ENCODE results near the gene GRIK5.

The GRIK5 gene

DNA sequence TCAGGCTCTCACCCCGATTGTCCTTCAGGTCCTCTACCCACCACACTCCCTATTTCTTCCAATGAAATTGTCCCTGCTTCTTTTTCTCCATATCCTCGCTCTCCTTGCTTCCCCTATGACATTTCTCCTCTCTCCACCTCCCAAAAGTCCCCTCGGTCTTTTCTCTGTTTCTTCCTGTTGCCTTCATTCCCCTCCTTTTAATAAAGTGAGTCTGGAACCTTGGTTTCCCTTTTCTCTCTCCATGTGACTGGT, 5.3 kb upstream of the GRIK5 start:
- DNase-seq: peak in 1 of 14 donors; percentile 42

DNA sequence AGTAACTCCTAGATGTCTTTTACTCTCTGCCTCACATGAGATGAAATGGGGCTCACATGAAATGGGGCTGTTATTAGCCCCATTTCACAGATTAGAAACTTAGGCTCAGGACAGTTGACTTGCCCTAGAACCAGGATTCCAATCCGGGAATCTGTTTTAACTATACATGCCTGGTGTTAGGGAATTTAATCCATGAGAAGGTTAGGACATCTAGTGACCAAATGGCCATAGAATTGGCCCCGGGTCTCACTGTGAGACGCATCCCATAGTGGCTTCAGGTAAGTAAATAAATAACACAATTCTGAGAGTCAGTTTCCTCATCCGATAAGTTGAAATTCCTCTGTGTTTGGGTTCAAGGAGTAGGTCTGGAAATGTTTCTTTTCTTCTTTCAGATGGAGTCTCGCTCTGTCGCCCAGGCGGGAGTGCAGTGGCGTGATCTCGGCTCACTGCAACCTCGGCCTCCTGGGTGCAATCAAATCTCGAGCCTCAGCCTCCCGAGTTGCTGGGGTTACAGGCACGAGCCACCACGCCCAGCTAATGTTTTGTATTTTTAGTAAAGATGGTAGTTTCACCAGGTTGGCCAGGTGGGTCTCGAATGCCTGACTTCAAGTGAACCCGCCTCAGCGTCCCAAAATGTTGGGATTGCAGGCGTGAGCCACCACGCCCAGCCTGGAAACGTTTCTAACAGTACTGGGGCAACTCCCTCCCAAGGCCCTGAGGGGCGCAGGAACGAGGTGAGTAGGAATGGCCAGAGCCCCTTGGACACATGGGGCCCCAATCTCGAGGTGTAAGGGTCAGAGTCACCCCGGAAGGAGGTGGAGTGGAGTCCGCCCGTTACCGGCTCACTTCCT, 4.7 kb upstream of the GRIK5 start:
- peak in 1 of 14 donors; percentile 30 for DNase-seq

DNA sequence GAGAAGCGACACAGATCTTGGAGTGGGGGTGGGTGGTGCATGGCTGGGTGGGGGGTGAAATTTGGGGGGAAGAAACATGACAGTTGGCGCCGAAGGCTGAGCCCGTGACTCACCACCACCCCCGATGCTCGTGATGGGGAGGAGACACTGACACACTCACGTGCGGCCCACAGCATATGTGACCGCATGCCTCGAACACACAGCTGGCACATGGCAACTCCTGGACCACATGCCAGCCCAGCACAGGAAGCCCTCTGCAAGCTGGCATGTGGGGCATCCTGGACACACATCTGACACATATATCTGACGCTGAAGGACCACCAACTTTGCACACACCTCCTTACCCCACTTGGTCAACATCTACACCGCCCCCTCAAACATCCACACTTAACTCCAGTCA, 1.2 kb upstream of the GRIK5 start:
- DNase-seq: no peak

DNA sequence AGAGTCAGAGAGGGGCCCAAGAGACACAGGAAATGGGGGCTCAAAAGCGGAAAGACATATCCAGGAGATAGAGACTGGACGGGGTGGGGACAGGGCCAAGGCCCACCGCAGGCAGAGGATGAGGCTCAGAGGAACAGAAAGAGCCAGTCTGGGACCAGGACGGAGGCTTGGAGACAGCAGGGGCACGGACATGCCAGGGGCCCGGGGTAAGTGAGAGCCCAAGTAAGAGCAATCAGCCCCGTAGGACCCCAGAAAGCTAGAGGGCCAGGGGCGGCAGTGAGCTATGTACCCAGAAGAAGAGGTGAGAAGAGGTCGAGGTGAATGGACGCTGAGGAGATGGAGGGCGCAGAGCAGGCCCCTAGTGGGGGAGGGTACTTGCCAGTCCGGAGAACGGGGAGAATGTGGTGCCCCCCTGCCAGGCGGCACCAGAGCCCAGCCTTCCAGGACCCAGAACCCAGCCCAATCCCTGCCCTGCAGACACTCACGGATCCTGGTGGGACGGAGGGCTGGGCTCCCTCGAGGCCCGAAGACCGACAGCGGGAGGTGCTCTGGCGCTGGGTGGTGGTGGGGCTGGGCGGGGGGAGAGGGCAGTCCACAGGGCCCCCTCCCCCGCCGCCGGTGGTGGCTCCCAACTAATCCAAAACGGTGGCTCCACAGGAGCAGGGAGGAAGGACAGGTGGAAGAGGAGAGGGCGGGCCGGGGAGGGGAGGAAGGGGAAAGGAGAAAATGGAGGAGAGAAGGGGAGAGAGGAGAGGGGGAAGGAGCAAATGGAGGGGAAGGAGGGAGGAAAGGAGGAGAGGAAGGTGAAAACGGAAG, 1.0 kb downstream of the GRIK5 start:
- peak in 1 of 14 donors; percentile 27 for DNase-seq

DNA sequence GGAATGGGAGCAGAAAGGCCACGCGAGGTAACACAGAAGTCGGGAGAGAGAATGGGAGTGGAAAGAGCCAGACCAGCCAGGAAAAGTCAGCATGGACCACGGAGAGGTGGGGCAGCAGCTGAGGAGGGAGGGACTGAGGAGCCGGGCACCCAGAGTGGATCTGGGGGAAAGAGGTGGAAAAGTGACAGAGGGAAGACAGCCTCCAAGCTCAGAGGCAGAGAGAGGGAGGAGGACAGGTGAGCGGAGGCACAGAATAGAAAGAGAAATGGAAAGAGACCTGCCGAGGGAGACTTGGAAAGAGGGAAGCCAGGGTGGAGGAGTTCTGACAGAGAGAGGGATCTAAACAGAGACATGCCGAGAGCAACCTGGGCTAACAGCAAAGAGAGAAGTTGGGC, 1.6 kb downstream of the GRIK5 start:
- DNase-seq: peak in 1 of 14 donors; percentile 32

DNA sequence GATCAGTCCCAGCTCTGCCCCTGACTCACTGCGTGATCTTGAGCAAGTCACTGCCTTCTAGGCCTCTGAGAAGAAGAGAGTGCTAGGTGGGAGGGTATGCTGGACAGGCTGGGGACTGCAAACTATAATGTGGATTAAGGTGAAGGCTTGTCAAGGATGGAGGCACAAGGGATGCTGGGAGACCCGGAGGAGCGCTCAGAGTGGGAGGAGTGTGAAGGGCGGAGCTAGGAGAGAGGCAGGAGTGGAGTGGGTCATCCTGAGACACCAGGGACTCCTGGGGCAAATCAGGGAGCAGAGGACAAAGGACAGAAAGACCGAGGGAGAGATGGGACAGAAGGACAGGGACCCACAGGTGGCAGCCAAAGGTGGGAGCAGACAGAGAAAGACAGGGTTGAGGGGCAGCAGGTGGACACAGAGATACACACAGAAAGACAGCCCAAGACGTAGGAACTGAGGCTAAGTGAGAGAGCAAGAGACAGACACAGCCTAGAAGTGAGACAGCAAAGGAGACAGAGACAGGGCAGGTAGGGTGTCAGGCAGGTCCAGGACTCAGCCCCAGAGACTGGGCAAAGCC, 2.6 kb downstream of the GRIK5 start:
- peak in 1 of 14 donors; percentile 38 for DNase-seq

DNA sequence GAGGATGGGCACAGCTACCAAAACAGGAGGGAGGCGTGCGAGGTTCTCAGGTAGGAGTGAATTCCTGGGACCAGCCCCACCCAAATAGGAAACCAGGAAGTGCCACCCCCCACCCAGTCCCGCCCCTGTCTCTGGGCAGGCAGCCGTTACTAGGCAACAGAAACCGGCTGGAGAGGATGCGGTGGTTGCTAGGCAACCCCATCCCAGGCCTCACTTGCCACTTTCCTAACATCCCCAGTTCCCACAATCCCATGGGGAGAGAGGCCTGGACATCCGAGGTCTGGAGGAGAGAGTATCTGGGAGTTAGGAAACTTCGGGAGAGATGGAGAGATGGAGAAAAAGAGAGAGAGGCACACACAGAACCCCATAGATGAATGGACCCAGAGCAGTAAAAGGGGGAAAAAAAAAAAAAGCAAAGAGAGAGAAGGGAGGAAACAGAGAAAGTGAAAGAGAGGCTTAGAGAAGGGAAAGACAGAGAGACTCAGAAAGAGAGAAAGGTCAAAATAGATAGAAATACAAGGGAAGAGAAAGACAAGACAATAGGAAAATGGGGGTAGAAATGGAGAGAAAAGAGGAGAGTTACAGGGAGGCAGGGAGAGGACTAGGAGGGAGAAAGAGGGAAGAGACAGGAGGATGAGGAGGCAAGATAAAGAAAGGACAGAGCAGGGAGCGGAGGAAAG, 3.8 kb downstream of the GRIK5 start:
- DNase-seq: peak in 2 of 14 donors; percentile 7 to 39

DNA sequence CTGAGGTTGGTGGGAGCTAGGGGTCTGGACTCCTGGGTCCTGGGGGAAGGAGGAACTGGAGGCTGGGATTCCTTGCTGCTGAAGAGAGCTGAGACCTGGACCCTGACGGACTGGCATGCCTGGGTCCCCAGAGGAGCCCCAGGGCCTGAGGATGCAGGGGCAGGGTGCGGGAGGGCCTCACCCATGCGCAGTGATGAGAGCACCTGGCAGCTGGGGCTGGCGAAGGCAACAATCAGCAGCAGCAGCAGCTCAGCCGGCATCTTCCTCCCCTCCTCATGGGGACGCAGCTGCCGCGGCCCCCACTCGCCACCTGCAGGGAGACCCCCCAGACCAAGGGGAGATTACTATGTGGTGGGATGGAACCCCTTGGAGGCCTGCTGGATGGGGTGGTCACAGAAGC, 4.5 kb downstream of the GRIK5 start:
- DNase-seq: no peak

DNA sequence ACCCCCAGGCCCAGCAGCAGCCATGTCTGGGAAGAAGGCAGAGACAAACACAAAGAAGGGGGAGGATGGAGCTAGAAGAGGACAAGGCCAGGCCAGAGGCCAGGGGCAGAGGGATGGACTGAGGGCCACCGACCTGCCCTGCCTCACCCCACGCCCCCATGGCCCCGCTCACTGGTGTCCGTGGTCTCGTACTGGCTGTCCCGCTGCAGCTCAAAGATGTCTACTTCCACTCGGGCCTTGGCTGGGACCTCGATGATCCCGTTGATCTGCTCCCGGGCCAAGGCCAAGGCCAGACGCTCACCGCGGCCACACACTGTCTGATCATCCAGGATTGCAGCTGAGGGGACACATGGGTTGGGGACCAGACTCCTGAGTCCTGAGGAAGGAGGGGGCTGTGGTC, 5.0 kb downstream of the GRIK5 start:
- no peak for DNase-seq

DNA sequence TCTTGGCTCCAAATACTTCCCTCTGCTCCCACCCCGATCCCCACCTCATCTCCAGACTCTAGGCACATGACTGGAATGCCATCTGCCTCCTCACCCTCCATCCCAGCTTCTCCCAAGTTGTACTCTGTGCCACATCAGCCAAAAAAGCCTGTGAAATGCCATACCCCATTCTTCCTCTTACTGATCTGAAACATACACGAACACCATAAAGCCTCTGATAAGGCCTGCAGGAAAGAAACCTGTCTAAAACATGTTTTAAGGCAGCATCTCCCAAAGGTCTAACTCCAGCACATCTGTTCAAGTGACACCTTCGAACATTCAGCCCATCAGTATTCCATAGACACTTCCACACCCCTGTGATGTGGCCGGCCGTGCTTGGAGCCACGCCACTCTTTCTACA, 5.6 kb downstream of the GRIK5 start:
- DNase-seq: no peak

DNA sequence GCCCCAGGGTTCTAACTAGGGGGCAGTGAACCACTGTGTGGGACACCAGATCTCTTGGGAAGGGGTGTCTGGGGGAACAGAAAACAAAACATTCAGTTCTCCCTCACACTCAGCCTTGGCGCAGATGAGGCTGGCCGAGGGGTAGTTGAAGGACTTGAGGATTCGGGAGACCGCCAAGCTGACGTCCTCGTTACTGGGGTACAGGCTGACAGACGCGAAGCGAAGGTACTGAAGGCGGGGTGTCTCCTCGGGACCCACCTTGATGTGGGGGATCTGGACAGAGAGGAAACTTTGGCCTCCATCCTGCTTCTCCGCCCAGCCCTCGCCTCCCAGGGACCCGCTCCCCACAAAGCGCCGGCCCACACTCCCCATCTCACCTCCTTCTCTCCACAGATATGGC, 7.6 kb downstream of the GRIK5 start:
- DNase-seq: no peak

DNA sequence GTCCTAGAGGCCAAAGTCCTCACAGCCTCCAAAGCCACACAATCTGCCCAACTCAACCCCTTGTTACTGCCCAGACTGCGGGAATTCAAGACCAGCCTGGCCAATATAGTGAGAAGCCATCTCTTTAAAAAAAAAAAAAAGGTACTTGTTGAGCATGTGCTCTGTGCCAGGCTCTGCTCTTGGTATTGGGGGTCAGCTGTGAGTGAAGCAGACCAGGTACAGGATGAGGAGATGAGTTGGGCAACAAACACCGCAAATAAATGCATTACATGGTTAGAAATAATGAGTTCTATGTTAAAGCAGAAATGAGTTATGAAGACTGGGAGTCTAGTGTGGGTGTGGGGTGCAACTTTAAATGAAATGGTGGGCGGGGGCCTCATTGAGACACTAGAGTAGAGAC, 9.9 kb downstream of the GRIK5 start:
- DNase-seq: no peak

DNA sequence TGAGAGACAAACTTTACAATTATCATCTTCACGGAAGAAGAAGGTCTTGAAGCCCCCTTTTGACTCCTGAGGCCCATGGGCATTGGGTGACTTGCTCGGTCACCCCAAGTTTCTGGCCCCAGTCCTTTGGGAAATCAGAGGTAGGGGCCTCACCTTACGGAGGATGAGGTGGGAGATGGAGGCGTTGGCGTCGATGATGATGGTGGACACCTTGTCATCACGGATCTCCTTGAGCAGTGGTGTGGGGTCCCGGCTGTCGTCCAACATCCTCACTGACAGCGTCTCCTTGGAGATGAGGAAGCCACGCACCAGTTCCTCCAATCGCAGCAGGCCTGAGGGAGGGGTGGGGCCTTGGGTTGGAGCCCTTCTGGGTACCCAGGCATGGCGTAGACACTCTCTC, 10.8 kb downstream of the GRIK5 start:
- DNase-seq: no peak

DNA sequence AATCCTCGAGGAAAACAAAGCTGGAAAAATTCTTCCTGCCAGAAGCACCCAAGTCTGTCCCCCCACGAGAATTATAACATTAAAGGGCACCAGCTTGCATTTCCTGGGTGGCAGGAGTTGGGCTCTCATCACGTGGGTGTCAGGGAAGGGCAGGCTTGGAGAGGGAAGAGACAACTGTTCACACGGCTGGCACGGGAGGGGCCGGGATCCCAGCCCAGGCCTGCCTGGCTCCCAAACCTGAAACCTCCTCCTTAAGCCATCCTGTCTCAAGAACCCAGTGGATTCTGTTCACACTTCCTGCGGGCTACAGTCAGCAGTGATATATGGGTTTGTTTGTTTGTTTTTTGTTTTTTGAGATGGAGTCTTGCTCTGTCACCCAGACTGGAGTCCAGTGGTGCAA, 12.2 kb downstream of the GRIK5 start:
- DNase-seq: peak in 1 of 14 donors; percentile 55

DNA sequence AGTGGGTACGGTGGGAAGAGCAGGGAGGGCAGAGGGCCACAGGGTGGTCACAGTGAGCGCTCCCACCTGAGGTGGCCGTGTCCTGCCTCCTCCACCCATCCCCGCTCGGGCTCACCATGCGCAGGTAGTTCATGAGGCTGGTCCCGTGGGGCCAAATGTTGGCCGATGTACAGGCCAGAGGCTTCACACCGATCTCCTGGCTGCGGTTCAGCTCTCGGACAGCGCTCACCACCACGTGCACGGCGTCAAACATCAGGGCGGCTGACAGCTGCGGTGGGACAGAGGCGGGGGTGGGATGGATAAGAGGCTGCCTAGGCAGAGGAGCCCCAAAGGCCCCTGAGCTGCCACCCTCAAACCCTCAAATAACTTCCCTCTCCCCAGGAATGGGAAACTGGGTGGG, 15.8 kb downstream of the GRIK5 start:
- DNase-seq: no peak

DNA sequence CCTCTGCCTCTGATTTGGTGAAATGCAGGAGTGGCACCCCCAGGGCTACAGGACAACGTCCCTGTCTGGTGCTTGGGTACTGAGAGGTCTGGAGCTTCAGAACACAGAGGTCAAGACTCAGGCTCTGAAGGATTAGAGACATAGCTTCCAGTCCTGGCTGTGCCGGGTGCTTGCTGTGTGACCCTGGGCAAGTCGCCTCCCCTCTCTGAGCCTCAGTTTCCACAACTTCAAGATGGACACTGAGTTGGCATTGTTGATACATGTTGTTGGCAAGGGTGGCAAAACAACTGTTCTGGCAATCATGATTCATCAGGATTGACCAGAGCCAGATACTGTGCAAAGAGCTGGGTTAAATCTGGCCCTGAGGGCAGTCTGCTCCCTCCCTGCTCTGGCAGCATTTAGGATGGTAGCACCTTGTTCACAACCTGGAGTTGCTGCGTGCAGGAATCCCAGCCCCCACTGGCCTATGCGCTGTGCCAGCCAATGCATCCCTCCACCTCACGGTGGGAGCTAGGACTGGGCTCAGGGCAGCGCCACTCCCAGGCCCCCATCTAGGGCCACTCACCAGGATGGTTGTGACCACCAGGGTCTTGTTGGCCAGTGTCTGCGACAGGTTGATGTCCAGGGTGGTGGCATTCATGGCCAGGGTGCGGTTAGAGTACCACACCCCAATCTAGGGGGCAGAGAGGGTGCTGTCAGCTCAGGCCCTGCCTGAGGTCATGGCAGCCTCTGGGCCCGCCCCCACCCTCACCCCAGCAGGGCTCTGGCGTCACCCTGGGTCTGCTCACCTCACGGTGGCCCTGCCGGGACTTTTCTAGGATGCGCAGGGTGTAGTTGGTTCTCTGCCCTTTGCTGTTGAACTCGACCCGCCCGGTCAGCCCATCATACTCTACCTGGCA, 16.7 kb downstream of the GRIK5 start:
- DNase-seq: no peak

DNA sequence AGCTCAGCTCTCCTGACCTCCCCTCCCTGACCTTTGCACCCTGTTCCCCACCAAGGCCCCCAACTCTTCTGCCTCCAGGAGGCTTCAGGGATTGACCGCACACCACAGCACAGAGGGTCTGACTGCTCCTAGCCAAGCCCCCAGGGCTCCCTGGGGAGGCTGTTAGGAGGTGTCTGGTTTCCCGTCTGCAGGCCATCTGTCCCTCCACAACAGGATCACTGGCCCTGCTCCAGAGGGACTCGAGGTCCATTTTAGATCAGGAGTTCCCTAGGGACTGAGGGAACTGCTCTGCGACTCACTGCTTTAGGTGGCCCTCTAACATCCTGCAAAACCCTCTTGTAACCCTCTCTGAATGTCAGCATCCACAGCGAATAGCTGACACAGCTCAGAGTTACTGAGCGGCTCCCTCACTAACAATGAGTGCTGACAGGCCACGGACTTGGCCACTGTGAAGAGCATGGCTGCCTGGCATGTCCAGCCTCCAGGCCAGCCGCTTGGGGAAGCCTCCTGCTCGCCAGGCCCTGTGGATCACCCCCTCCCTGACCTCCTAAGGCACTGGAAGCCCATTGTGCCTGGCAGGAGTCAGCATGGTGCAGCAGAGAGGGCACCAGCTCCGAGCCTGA, 17.7 kb downstream of the GRIK5 start:
- DNase-seq: peak in 1 of 14 donors; percentile 17

DNA sequence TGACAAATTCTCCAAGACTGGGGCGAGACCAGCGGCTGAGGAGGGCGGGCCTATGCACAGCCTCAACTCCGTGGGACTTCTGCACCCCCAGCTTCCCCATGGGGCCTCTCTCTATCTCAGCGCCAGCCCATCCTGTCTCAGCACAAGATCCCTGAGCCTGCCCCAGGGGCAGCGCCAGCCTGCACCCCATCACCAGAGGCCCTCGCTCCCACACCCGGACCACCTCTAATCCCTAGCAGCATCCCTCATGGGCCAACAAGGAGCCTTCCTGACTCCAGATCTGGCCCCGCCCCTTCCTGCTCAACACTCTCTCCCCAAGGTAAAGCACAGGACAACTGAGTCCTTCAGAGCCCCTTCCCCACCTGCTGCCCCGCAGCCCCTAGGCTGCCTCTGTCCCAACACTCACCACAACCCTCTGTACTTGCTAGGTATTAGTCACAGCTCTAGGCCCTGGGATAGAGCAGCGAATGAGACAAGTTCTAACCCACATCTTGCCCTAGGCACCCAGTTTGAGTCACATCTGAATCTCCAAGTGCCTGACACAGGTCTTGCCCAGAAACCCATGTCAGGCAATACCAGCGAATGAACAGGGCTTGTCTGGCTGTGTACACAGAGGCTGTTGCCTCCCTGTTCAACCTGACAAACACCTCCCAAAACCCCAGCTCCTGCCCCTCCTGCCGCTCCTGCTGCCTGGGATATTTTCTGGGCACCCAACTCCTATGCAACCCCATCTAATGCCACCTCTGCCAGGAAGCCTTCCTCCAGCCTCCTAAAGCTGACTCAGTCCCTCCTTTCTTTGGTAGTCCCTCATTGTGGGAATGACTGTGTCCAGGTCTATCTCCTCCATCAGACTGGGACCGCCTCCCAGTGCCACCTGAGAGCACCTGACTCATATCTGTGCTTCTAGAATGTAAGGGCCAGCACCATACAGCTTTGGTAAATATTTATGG, 18.6 kb downstream of the GRIK5 start:
- no peak for DNase-seq

DNA sequence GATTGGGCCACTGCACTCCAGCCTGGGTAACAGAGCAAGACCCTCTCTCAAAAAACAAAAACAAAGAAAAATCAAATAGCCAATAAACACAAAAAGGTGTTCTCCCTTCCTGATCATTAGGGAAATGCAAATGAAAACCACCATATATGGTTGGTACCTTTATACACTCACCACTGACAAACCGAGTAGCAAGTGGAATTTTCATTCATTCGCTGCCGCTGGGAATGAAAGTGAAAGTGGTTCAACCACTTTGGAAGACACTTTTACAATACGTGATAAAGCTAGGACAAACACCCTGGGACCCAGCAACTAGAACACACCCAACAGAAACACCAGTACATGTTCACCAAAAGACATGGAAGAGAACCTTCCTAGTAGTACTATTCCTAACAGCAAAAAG, 21.0 kb downstream of the GRIK5 start:
- DNase-seq: no peak

DNA sequence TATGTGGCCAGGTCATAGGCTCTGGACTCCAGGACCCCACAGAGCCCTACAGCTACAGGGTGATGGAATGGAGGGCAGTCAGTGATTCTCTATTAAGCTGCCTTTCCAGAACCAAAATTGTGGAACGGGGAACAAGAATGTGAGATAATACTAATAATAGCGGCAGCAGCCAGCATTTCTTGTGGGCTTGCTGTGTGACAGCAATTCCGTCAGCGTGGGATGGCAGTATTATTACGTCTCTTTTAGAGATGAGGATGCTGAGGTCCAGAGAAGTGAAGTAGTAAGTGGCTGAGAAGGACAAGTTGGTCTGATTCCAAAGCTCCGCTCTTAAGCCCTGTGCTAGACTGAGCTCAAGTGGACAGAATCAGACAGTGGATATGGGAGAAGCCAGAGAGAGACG, 24.4 kb downstream of the GRIK5 start:
- DNase-seq: no peak

Data from C1 segment of cervical spinal cord (tissue), 14 donors.